ENCODE measurements around the gene MVP. TPM values are rescaled to one million over a fixed set of nuclear protein-coding genes. Genes with fewer than 3 reads are reported as not detected.

MVP gene
- total and polyA plus RNA-seq, 9 donors, result 14.5 to 30.0 (median 19.6) TPM

DNA sequence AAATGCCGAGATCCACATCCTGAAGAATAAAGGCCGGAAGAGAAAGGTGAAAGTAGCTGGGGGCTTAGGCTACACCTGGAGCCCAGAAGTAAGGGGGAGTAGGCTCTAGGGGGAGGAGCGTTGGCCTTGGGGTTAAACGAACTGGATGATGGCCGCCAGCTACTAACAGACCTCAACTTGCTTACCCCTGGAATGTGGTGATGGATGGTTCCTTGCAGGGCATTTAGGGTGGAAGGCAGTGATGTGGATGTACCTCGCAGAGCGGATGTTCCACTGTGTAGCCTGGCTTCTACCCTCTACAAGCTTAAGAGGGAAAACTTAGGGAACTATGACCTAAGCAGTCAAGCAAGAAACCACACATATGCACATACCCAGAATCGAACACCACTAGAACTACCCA is 16.2 kb upstream of the MVP start:
- 59% methylated on average over 5 of the region's 8 CpGs for WGBS (ENCODE audit: insufficient coverage)
- no peak overlapping the region for H3K4me3 ChIP-seq (ENCODE audit: low read length)
- peak overlapping the region; percentile 15 for H3K27ac ChIP-seq (ENCODE audit: low read length)

DNA sequence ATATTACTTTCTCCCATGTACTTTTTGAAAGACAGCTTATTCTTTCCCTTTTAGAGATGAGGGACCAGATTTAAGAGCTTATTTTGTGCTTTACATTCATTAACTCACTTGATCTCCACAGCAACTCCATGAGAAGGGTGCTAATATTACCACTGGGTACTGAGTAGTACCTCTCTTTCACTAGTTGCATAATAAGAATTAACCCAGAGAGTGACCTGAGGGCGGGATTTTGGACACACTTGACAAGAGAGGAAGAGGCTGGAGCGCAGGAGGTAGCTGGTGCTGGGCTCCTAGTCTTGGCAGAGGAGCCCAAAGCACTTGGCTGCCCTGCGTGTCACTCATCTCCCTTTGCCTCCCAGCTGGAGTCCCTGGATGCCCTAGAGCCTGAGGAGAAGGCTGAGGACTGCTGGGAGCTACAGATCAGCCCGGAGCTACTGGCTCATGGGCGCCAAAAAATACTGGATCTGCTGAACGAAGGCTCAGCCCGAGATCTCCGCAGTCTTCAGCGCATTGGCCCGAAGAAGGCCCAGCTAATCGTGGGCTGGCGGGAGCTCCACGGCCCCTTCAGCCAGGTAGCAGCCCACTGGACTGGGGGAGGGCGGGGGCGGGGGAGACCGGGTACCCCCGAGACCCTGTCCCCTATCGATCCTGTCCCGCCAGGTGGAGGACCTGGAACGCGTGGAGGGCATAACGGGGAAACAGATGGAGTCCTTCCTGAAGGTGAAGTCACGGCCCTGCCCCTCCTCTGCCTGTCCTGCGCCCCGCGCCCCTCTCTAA is 15.6 kb upstream of the MVP start:
- 12% methylated on average over 26 of the region's 26 CpGs for WGBS (ENCODE audit: insufficient coverage)
- Histone ChIP-seq H3K36me3 (ENCODE audit: control insufficient read depth, insufficient read depth, low read length) (peaks cover 53% of the 10 kb centered on the region), H3K4me3 (ENCODE audit: low read length) (peak overlapping the region; percentile 93), H3K4me1 (ENCODE audit: control insufficient read depth, insufficient read depth, low read length) (peaks cover 42% of the 10 kb centered on the region), H3K27ac (ENCODE audit: low read length) (peak overlapping the region; percentile 98), H3K9me3 (replicated peaks; ENCODE audit: control insufficient read depth, low read depth, low read length) (no peaks in the 10 kb centered on the region), H3K27me3 (ENCODE audit: control insufficient read depth, insufficient read depth, low read length) (no peaks in the 10 kb centered on the region)
- peak; percentile 57 for DNase-seq

More for the DNA sequence above, 16.2 kb upstream of the MVP start:
- Histone ChIP-seq H3K4me1 (ENCODE audit: control insufficient read depth, insufficient read depth, low read length) (peaks cover 36% of the 10 kb centered on the region), H3K36me3 (ENCODE audit: control insufficient read depth, insufficient read depth, low read length) (peaks cover 53% of the 10 kb centered on the region), H3K27me3 (ENCODE audit: control insufficient read depth, insufficient read depth, low read length) (no peaks in the 10 kb centered on the region), H3K9me3 (replicated peaks; ENCODE audit: control insufficient read depth, low read depth, low read length) (no peaks in the 10 kb centered on the region)
- no peak for DNase-seq

DNA sequence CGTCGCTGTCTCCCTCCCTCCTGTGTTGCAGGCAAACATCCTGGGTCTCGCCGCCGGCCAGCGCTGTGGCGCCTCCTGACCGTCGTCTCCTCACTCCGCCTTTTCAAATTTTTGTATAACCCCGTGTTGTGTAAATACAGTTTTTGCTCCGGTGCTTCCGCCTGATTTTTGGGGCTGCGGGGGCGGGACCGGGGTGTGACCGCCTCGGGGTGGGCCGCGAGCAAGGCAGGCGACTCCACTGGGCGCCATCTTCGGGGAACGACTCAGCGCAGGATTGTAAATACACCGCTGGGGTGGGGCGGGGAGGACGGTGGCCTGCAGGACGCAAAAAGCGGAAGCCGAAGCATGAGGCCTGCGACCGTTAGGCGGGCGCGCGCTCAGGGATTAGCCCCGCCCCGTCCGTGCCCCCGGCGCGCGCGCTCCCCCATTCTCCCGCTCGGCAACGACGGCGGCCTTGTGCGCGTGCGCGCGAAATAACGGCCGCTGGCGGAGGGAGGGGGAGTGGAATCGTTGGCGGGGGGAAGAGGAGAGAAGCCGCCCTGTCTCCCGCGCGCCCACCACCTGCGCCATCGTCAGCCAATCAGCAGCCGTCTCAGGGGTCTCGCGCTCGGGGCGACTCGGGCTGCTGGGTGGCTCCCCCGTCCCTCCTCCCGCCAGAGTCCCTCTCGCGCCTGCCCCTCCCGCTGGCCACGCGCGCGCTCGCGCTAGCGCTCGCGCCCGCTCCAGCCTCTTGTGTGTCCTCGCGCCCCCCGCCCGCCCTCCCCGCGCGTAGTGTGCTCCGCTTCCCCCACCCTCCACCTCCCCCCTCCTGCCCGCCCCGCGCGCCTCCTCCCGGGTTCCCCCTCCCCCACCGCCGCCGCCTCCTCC is 14.8 kb upstream of the MVP start:
- under 1% methylated on average over 71 of the region's 103 CpGs for WGBS (ENCODE audit: insufficient coverage)
- DNase-seq, result peak; percentile 99
- Histone ChIP-seq H3K27me3 (ENCODE audit: control insufficient read depth, insufficient read depth, low read length) (no peaks in the 10 kb centered on the region), H3K4me3 (ENCODE audit: low read length) (peak overlapping the region; percentile 93), H3K27ac (ENCODE audit: low read length) (peak overlapping the region; percentile 98), H3K4me1 (ENCODE audit: control insufficient read depth, insufficient read depth, low read length) (peaks cover 50% of the 10 kb centered on the region), H3K9me3 (replicated peaks; ENCODE audit: control insufficient read depth, low read depth, low read length) (no peaks in the 10 kb centered on the region), H3K36me3 (ENCODE audit: control insufficient read depth, insufficient read depth, low read length) (peaks cover 57% of the 10 kb centered on the region)

DNA sequence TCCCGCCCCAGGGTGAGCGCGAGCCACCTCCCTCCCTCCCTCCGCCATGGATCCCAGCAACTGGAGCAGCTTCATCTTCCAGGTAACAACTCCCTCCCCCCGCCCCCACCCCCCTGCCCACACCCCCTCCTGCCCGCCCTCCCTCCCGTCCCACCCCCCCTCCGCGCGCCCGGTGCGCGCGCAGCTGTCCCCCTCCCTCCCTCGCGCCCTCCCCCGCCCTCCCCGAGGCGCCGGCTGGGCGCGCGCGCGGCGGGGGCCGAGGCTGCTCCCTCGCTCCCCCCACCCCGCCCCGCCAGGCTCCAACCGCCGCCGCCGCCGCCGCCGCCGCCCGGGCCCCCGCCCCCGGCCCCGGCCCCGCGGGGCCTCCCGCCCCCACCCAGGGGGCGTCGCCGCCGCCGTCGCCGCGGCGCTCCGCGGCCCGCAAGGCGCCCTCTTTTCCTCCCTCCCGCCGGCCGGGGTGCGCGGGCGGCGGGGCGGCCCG is 14.1 kb upstream of the MVP start, which contains the start of gene MAZ:
Gene MAZ (plus strand): TSS at position 431 of the 481 bp plus-strand sequence. CDS start 173 bp downstream, outside the sequence.
- Histone ChIP-seq H3K4me1 (ENCODE audit: control insufficient read depth, insufficient read depth, low read length) (peaks cover 57% of the 10 kb centered on the region), H3K4me3 (ENCODE audit: low read length) (peak within 1 kb of the TSS; percentile 93), H3K27me3 (ENCODE audit: control insufficient read depth, insufficient read depth, low read length) (no peaks in the 10 kb centered on the region), H3K9me3 (replicated peaks; ENCODE audit: control insufficient read depth, low read depth, low read length) (no peaks in the 10 kb centered on the region), H3K27ac (ENCODE audit: low read length) (peak within 1 kb of the TSS; percentile 98), H3K36me3 (ENCODE audit: control insufficient read depth, insufficient read depth, low read length) (peaks cover 53% of the 10 kb centered on the region)
- DNase-seq, result no peak
- 3% methylated on average over 15 of the region's 67 CpGs for WGBS (ENCODE audit: insufficient coverage)

DNA sequence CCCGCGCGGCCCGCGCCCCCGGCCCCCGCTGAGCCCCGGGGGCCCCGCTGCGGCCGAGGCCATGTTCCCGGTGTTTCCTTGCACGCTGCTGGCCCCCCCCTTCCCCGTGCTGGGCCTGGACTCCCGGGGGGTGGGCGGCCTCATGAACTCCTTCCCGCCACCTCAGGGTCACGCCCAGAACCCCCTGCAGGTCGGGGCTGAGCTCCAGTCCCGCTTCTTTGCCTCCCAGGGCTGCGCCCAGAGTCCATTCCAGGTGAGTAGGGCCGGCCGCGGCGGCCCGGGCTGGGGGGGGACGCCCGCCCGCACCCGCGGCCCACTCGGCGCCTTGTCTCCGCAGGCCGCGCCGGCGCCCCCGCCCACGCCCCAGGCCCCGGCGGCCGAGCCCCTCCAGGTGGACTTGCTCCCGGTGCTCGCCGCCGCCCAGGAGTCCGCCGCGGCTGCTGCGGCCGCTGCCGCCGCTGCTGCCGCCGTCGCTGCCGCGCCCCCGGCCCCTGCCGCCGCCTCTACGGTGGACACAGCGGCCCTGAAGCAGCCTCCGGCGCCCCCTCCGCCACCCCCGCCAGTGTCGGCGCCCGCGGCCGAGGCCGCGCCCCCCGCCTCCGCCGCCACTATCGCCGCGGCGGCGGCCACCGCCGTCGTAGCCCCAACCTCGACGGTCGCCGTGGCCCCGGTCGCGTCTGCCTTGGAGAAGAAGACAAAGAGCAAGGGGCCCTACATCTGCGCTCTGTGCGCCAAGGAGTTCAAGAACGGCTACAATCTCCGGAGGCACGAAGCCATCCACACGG is 13.4 kb upstream of the MVP start:
- Histone ChIP-seq H3K9me3 (replicated peaks; ENCODE audit: control insufficient read depth, low read depth, low read length) (no peaks in the 10 kb centered on the region), H3K4me3 (ENCODE audit: low read length) (peak overlapping the region; percentile 71), H3K27me3 (ENCODE audit: control insufficient read depth, insufficient read depth, low read length) (no peaks in the 10 kb centered on the region), H3K4me1 (ENCODE audit: control insufficient read depth, insufficient read depth, low read length) (peaks cover 64% of the 10 kb centered on the region), H3K36me3 (ENCODE audit: control insufficient read depth, insufficient read depth, low read length) (peaks cover 46% of the 10 kb centered on the region), H3K27ac (ENCODE audit: low read length) (peak overlapping the region; percentile 85)
- DNase-seq, result peak; percentile 82
- under 1% methylated on average over 99 of the region's 99 CpGs for WGBS (ENCODE audit: insufficient coverage)

DNA sequence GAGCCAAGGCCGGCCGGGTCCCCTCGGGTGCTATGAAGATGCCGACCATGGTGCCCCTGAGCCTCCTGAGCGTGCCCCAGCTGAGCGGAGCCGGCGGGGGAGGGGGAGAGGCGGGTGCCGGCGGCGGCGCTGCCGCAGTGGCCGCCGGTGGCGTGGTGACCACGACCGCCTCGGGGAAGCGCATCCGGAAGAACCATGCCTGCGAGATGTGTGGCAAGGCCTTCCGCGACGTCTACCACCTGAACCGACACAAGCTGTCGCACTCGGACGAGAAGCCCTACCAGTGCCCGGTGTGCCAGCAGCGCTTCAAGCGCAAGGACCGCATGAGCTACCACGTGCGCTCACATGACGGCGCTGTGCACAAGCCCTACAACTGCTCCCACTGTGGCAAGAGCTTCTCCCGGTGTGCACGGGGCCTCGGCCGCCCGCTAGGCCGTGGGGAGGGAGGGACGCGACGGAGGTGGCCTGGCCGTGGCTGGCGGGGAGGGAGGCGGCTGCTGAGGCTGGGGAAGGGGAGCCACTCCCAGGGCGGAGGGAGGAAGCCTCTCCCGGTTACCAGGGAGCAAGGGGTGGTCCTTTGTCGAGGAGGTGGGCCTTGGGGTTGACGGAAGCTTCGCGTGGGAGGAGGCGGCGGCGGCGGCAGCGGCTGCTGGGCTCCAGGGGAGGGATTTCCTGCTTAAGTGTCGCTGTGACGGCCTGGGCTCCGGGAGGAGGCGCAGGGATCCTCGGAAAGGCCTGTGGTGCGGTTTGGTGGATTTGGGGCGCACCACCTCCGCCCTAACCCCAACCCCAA is 12.6 kb upstream of the MVP start:
- Histone ChIP-seq H3K27ac (ENCODE audit: low read length) (peak overlapping the region; percentile 81), H3K4me3 (ENCODE audit: low read length) (peak overlapping the region; percentile 56), H3K4me1 (ENCODE audit: control insufficient read depth, insufficient read depth, low read length) (peaks cover 70% of the 10 kb centered on the region), H3K9me3 (replicated peaks; ENCODE audit: control insufficient read depth, low read depth, low read length) (no peaks in the 10 kb centered on the region), H3K27me3 (ENCODE audit: control insufficient read depth, insufficient read depth, low read length) (peaks cover 2% of the 10 kb centered on the region), H3K36me3 (ENCODE audit: control insufficient read depth, insufficient read depth, low read length) (peaks cover 38% of the 10 kb centered on the region)
- DNase-seq, result peak; percentile 96
- 1% methylated on average over 57 of the region's 69 CpGs for WGBS (ENCODE audit: insufficient coverage)

DNA sequence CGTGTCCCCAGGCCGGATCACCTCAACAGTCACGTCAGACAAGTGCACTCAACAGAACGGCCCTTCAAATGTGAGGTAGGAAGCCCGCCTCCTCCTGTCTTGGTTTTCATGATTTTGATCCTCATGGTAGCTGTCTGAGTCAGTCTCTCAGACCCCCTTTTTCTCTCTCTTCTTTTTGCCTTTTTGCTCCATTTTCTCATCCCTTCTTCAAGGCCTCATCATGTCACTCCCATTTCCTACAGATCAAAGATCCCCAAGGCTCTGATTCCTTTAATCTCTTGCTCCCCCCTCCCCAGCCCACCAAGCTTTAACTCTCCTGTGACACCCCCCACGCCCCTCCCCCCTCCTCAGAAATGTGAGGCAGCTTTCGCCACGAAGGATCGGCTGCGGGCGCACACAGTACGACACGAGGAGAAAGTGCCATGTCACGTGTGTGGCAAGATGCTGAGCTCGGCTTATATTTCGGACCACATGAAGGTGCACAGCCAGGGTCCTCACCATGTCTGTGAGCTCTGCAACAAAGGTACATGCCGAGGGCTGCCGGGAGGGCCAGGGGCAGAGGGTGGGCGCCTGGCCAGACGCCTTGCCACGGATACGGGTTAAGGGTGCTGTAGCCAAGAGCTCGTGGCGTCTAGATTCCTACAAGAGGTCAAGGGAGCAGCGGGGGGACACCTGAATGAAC is 11.9 kb upstream of the MVP start:
- H3K9me3 ChIP-seq (replicated peaks; ENCODE audit: control insufficient read depth, low read depth, low read length), result no peaks in the 10 kb centered on the region
- no peak for DNase-seq
- H3K36me3 ChIP-seq (ENCODE audit: control insufficient read depth, insufficient read depth, low read length), result peaks cover 33% of the 10 kb centered on the region
- peak overlapping the region; percentile 56 for H3K4me3 ChIP-seq (ENCODE audit: low read length)
- H3K4me1 ChIP-seq (ENCODE audit: control insufficient read depth, insufficient read depth, low read length), result peaks cover 75% of the 10 kb centered on the region
- WGBS (ENCODE audit: insufficient coverage), result 35% methylated on average over 19 of the region's 25 CpGs
- H3K27ac ChIP-seq (ENCODE audit: low read length), result peak overlapping the region; percentile 81
- peaks cover 2% of the 10 kb centered on the region for H3K27me3 ChIP-seq (ENCODE audit: control insufficient read depth, insufficient read depth, low read length)

DNA sequence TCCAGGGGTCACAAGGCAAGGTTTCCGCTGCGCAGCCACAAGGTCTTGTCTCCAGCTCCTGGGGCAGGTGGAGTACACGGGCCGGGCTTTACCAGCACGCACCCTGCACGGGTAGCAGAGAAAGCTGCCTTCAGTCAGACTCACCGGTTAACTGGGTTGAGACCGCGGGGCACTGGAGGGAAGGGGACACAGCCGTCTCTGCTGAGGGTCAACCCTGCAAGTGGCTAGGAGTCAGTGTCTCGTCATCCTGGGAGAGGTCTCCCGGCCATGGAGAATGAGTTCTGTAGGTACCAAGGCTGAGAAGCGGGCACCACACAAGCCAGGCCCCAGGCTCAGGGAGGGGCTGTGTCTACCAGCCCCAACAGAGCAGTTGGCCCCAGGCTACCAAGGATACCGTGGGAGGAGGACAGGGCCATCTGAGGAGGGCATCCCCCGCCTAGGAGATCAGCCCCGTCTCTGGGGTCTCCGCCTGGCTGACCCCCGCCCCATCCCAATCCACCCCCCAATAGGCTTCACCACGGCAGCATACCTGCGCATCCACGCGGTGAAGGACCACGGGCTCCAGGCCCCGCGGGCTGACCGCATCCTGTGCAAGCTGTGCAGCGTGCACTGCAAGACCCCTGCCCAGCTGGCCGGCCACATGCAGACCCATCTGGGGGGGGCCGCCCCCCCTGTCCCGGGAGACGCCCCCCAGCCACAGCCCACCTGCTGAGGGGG is 11.1 kb upstream of the MVP start:
- peaks cover 26% of the 10 kb centered on the region for H3K36me3 ChIP-seq (ENCODE audit: control insufficient read depth, insufficient read depth, low read length)
- H3K4me3 ChIP-seq (ENCODE audit: low read length), result no peak overlapping the region
- H3K27me3 ChIP-seq (ENCODE audit: control insufficient read depth, insufficient read depth, low read length), result peaks cover 2% of the 10 kb centered on the region
- H3K9me3 ChIP-seq (replicated peaks; ENCODE audit: control insufficient read depth, low read depth, low read length), result no peaks in the 10 kb centered on the region
- H3K4me1 ChIP-seq (ENCODE audit: control insufficient read depth, insufficient read depth, low read length), result peaks cover 76% of the 10 kb centered on the region
- no peak overlapping the region for H3K27ac ChIP-seq (ENCODE audit: low read length)
- no peak for DNase-seq
- WGBS (ENCODE audit: insufficient coverage), result 75% methylated on average over 20 of the region's 31 CpGs

Measured in muscle of leg (tissue), 11 donors.